M059J (cell line): ENCODE measurements around the gene BBS12. TPM values are rescaled to one million over a fixed set of nuclear protein-coding genes. Genes with fewer than 3 reads are reported as not detected.

Source experiments
- DNase-seq: peaks from one replicate; pipeline ENCODE4 v3.0.0-alpha.2; 2012; ENCODE audit warnings: low read depth
- total RNA-seq: library from RNA; depleted of rRNA; stranded (reverse); fragments of >200 nt; shearing (Covaris generic); gene quantifications from 2 replicates; pipeline ENCODE4 v1.2.3, GENCODE V29; 2014

BBS12 gene
- total RNA-seq, 1 experiment from 2014 or later: 4.7 TPM

DNA sequence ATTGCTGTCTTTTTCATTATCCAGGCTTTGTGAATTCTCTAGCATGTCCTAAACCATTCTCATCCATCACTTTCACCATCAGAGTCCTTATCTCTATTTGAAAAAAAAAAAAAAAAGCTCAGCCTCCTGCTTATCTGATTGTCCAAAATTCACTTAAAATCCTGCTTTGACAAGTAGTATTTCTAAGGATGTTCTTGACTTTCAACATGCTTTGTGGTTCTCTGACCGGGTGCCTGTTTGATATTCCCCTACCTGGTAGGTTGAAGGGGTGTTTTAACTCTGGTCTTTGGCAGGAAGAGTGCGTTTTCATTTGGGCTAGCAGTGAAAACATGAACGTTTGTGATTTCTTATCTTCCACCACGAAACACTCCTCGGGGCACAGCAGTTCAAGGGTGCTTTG is 17.3 kb upstream of the BBS12 start:
- DNase-seq: no peak

GRCh38 chr4:122716825-122717448 is 15.6 kb upstream of the BBS12 start:
- DNase-seq: peak; percentile 68

GRCh38 chr4:122718281-122718680 is 14.2 kb upstream of the BBS12 start:
- DNase-seq: no peak

GRCh38 chr4:122722256-122722655 is 10.2 kb upstream of the BBS12 start:
- DNase-seq: no peak

- no peak for DNase-seq
These were observed 3.6 kb upstream of the BBS12 start for GRCh38 chr4:122728856-122729255.

GRCh38 chr4:122731676-122732075 is 828 bp upstream of the BBS12 start:
- DNase-seq: no peak

DNA sequence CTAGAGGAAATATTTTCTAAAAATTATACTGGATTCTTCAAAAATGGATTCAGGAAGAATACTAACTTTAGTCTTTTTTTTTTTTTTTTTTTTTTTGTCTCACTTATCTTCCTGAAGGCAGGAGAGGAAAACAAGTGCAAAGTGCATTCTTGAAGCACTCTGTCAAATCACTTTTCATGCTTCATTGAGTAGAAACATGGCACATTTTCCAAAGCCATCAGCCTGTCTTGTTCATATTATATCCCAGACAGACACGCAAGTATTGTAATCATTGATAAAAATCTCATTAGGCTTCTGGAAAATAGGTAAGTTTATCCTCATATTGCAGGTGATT is 1.2 kb downstream of the BBS12 start:
- DNase-seq: peak; percentile 39

DNA sequence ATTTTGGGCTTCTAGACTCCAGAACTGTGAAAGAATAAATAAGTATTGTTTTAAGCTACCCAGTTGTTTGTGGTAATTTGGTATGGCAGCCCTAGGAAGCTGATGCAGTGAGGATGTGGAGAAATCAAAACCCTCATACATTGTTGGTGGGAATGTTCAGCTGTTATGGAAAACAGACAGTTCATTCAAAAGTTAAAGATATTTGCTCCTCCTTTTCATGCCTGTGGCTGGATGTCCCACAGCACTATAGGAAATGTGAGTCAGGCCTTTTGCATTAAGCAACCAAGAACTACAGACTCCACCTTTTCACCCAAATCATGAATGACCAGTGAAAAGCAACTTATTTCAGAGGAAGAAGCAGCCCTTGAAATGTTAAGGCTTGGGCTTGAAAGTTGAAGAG is 6.7 kb downstream of the BBS12 start:
- DNase-seq: peak; percentile 38

DNA sequence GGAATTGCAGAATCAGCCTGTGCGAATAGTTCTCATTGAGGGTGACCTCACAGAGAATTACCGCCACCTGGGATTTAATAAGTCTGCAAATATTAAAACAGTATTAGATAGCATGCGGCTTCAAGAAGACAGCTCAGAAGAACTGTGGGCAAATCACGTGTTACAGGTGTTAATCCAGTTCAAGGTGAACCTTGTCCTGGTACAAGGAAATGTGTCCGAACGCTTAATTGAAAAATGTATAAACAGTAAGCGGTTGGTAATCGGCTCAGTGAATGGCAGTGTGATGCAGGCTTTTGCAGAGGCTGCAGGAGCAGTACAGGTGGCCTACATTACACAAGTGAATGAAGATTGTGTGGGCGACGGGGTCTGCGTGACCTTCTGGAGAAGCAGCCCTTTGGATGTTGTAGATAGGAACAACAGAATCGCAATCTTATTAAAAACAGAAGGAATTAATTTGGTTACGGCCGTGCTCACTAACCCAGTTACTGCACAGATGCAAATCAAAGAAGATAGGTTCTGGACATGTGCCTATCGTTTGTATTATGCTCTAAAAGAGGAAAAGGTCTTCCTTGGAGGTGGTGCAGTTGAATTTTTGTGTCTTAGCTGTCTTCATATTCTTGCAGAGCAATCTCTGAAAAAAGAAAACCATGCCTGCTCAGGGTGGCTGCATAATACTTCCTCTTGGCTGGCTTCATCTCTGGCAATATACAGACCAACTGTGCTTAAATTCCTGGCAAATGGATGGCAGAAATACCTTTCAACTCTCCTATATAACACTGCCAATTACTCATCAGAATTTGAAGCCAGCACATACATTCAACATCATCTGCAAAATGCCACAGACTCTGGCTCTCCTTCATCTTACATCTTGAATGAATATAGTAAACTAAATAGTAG is 10.7 kb downstream of the BBS12 start:
- no peak for DNase-seq

DNA sequence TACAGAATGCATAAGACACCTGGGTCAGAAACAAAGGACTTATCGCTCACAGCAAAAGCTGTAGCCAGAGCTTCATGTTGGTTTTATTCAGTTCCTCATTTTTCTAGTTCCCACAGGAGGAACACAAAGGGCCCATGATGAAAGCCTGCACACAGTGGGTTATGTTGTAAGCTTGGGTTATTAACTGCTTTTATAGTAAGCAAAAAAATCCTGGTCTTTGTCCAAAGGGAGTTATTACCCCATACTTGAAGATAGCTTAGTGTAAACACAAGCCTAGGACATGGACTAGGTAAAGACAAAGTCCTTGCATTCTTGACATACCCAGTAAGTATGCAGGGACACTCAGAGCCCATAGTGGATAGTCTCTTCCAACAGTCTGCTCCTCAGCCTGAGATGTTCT is 11.7 kb downstream of the BBS12 start:
- peak; percentile 36 for DNase-seq

- peak; percentile 45 for DNase-seq
These were observed 14.0 kb downstream of the BBS12 start for GRCh38 chr4:122746485-122746965.

DNA sequence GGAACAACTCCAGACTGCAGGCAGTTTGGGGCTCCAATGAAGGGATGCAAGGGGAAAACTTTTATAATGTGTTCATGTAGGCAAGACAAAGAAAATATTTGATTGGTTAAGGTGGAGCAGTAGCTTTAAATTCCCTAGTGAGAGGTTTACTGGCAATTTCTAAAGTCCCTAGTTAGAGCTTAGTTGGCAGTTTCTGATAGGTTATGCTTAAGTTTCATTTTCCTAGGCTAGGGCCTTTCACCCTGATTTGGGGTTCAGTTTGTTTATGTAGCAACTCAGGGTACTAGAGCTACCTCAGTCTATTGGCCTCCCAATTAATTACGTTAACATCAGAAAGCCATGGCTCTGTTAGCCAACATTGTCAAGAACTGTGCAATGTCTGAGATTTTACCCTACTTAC is 14.6 kb downstream of the BBS12 start:
- DNase-seq: no peak

DNA sequence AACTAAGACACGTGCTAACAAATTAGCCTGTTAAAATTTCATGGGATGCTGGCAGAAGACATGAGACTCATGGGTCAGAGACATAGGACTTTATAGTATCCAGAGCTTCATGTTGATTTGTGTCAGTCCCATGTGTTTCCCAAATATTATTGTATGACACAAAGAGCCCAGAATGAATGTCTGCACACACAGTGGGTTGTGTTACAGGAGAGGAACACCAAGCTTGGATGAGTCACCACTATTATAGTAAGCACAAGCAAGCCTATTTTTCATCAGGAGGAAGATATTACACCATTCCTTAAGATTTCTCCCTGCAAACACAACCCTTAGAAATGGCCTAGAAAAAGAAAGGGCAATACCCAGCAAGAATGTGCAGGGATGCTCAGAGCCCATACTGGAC is 15.4 kb downstream of the BBS12 start:
- DNase-seq: peak; percentile 46

GRCh38 chr4:122749704-122750454 is 17.4 kb downstream of the BBS12 start:
- no peak for DNase-seq

DNA sequence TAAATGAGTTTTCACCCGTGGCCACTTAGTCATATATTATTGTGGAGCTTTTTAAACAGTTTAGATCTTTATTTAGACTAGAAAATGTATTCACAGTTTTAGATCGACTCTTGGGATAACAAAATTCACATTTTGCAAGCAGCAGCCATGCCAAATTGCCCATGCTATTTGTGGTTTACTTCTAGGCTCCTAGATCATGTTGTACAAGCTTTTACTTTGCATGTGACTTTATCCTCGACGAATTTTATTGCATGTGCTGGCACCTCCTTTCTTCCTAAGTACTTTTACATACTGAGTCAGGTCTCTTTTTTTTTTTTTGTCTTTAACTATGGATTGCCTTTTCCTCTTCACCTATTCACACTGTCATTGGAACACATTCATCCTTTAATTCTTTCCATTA is 23.2 kb downstream of the BBS12 start:
- no peak for DNase-seq

DNA sequence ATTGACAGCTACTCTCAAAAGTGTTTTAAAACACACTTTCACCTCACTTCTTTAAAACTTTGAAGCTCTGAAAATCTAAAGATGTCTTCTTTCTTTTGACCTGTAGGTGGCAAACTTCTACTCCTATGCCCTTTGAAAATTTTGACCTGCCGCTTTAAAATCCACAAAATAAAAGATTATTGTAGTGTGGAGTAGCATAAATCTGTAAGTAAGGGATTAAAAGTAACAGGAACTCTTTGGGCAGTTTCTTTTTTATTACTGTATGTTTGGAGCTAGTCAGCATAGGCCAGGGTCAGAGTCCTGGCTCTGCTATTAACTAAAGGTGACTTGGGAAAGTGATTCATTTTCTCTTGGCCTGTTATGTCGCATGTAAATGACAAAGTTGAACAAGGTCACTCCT is 25.5 kb downstream of the BBS12 start:
- DNase-seq: peak; percentile 55

DNA sequence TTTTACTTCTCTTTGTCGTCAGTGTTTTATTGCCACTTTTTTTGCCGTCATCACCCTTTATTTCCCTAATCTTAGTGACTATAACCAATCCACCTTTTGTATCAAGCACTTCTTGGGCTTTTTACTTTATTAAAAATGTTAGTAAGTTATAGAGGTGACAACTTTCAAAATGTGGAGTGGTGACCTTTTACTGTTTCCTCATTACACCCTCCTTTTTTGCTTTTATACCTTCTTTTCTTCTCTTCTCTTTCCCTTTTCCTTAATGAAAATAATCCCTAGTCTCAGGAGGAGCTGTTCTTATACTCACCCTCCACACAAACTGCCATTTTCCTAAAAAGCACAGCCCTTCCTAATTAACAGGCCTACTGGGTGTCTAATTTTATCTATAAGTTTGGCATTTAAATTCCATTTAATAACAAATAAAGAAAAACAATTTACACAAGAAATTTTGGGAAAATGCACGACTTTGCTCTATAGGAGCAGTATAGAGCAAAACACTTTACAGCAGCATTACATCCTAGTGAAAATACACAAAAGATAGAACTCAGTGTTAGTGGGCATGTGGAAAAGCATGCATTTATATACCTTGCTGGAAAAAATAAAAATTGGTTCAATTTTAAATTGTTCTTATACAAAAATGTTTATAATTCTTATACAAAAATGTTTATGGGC is 27.3 kb downstream of the BBS12 start:
- no peak for DNase-seq

DNA sequence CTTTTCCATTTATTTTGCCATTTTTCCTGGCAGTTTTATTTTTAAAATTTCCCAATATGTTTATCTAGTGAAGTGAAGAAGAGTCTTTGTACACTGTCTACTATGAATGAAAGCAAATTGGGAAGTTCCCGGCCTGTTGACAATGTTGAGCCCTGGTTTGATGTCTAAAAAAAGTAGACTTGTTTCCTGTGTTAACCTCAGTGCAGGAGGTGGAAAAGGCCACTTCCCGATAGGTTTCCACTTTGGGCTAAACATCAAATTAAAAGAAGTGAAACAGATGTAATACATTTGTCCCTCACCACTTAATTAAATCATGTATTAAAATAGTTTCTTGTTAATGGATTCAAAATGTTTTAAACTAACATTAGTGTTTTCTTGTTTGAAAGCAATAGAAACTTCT is 30.0 kb downstream of the BBS12 start:
- DNase-seq: no peak

DNA sequence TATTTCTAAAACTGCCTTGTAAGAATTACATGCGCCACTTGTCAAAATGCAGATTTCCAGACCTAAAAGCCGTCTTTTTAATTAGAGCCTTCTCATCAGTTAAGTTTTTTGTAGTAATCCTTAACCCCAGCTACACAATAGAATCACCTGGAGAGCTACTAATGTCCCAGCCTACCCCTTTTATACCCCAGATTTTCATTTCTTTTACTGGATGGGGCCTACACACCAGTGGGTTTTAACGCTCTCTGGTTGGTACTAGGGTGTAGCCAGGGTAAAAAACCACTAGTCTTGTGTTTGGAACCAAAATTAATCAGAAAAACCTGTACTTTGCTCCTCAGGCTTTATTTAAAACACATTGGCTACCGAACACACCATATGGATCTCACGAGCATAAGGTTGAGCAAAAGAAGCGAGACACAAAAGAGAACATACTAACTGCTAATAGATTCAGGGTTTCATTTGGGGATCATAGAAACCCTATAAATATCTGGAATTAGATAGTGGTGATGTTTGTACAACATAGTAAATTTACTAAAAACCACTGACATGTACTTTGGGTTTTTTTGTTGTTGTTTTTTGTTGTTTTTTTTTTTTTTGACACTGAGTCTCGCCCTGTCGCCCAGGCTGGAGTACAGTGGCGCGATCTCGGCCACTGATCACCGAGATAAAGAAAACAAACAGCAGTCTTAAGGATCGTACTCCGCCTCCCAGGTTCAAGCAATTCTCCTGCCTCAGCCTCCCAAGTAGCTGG is 30.6 kb downstream of the BBS12 start:
- DNase-seq: no peak

GRCh38 chr4:122764071-122764820 is 31.7 kb downstream of the BBS12 start:
- DNase-seq: peak; percentile 72

DNA sequence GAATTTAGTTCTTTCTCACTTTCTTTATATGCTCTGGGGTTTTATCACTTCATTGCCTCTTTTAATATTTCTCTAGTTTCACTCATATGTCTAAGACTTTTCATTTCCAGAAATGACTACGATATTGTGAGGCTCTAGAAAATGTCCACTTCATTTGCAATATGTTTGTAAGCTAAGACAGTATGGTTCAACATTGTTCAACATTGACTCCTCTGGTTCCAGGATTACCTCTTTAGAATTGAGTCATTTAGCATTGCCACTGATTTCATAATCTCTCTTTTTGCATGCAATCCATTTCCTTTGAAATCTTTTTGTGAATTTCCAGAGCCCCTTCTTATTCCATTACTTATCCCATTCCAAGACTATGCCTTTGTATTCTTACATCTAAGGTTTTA is 32.3 kb downstream of the BBS12 start:
- DNase-seq: peak; percentile 76
